Ishikawa (cell line): ENCODE data around the gene TIPARP.

Experiments
- CEBPB ChIP-seq: IDR thresholded peaks from 2 replicates; pipeline ENCODE4 v1.6.1; 2012
- CREB1 ChIP-seq: IDR thresholded peaks from 2 replicates; pipeline ENCODE4 v1.6.1; 2012; ENCODE audit warnings: low read depth
- EGR1 ChIP-seq: IDR thresholded peaks from 2 replicates; pipeline ENCODE4 v1.6.1; 2012
- EP300 ChIP-seq: IDR thresholded peaks from 2 replicates; pipeline ENCODE4 v1.6.1; 2012; ENCODE audit warnings: borderline replicate concordance
- FOXM1 ChIP-seq: IDR thresholded peaks from 2 replicates; pipeline ENCODE4 v1.6.1; 2012; ENCODE audit warnings: low read depth, borderline replicate concordance
- MAX ChIP-seq: IDR thresholded peaks from 2 replicates; pipeline ENCODE4 v1.6.1; 2012
- NFIC ChIP-seq: IDR thresholded peaks from 2 replicates; pipeline ENCODE4 v1.6.1; 2012
- RAD21 ChIP-seq: IDR thresholded peaks from 2 replicates; pipeline ENCODE4 v1.6.1; 2012; ENCODE audit warnings: low read depth
- REST ChIP-seq: IDR thresholded peaks from 2 replicates; pipeline ENCODE4 v1.6.1; 2012; ENCODE audit warnings: low read depth, mild to moderate bottlenecking
- TAF1 ChIP-seq: IDR thresholded peaks from 2 replicates; pipeline ENCODE4 v1.6.1; 2012; ENCODE audit warnings: low read depth, mild to moderate bottlenecking
- TCF12 ChIP-seq: IDR thresholded peaks from 2 replicates; pipeline ENCODE4 v1.6.1; 2012; ENCODE audit warnings: low read depth
- USF1 ChIP-seq: IDR thresholded peaks from 2 replicates; pipeline ENCODE4 v1.6.1; 2012
- YY1 ChIP-seq: IDR thresholded peaks from 2 replicates; pipeline ENCODE4 v1.6.1; 2012; ENCODE audit warnings: low read depth

- TF ChIP-seq RAD21: no peak
- no peak for TF ChIP-seq CEBPB
- peak; percentile 72 for TF ChIP-seq TCF12
- TF ChIP-seq REST: no peak
- 0 out of 2 replicates have a peak, but pooled peaks have one; percentile 3 for TF ChIP-seq MAX
- no peak for TF ChIP-seq CREB1
- no peak for TF ChIP-seq EGR1
- TF ChIP-seq TAF1: no peak
- no peak for TF ChIP-seq EP300
- TF ChIP-seq FOXM1: no peak
- TF ChIP-seq USF1: no peak
- peak; percentile 16; the same call in 1 of the 2 replicates for TF ChIP-seq NFIC
- TF ChIP-seq YY1: no peak
Observed at GRCh38 chr3:156631323-156631722, 43.1 kb upstream of the TIPARP start.
